PC-9 (cell line): ENCODE data around the gene GNG7.

ENCODE experiments used
- CTCF ChIP-seq: fragments of 200-600 bp; sonication (generic); conservative IDR thresholded peaks from 2 replicates; pipeline ENCODE4 v1.6.1; 2017; ENCODE audit warnings: mixed run types, antibody characterized with exemption, mild to moderate bottlenecking, moderate library complexity
- EZH2 ChIP-seq: fragments of 200-600 bp; sonication (generic); IDR thresholded peaks from 2 replicates; pipeline ENCODE4 v1.8.0; 2017; ENCODE audit warnings: antibody characterized with exemption, low read depth

GRCh38 chr19:2634228-2634951 is 68.1 kb downstream of the GNG7 start:
- TF ChIP-seq CTCF (no peak), EZH2 (no peak)
